Mammary epithelial cell (primary cell): Measurements from ENCODE around the gene TEC.

ENCODE experiments used
- CTCF ChIP-seq, 2 donors: IDR thresholded peaks in 1 of 2; conservative IDR thresholded peaks in 1 of 2; 2 replicates each; pipeline ENCODE4 v1.5.1; 2011 to 2012; ENCODE audit warnings: inconsistent platforms in 2 of 2, low read length in 2 of 2, mild to moderate bottlenecking in 2 of 2, control low read depth in 1 of 2, low read depth in 1 of 2; ENCODE audit not compliant: insufficient read depth in 1 of 2; ENCODE audit errors: extremely low read depth in 1 of 2
- EZH2 ChIP-seq: IDR thresholded peaks from 2 replicates; pipeline ENCODE4 v1.6.1; 2012; ENCODE audit warnings: low read length, inconsistent platforms, borderline replicate concordance

- no peak for TF ChIP-seq CTCF (conservative IDR thresholded peaks at IDR 0.05 in 1 of 2, IDR thresholded peaks at IDR 0.05 in 1 of 2; ENCODE audit: extremely low read depth in 1 of 2, insufficient read depth in 1 of 2, low read depth in 1 of 2, low read length in 2 of 2)
- no peak for TF ChIP-seq EZH2
These were observed 97.0 kb downstream of the TEC start for GRCh38 chr4:48172651-48173050.
